GM13977 (cell line): ENCODE measurements around the gene C20orf141.

ENCODE experiments used
- DNase-seq: peaks from one replicate; pipeline ENCODE4 v3.0.0; 2012; ENCODE audit warnings: low spot score
- in situ Hi-C: fragments of 300-500 bp; cut with MboI; formaldehyde crosslinking; loops from one replicate; pipeline ENCODE4 v1.12.0; 2022; ENCODE audit warnings: low sequenced_read_pairs, low pct_unique_long_range_greater_than_20kb, mixed read lengths, inconsistent platforms; ENCODE audit not compliant: unreplicated experiment
- TF ChIP-seq, protein P1 (sequence below): IDR thresholded peaks from 2 replicates; pipeline ENCODE4 v1.5.1; 2012; ENCODE audit warnings: mild to moderate bottlenecking, control low read depth; ENCODE audit not compliant: insufficient read depth; ENCODE audit errors: extremely low read depth, missing control alignments

The C20orf141 gene

DNA sequence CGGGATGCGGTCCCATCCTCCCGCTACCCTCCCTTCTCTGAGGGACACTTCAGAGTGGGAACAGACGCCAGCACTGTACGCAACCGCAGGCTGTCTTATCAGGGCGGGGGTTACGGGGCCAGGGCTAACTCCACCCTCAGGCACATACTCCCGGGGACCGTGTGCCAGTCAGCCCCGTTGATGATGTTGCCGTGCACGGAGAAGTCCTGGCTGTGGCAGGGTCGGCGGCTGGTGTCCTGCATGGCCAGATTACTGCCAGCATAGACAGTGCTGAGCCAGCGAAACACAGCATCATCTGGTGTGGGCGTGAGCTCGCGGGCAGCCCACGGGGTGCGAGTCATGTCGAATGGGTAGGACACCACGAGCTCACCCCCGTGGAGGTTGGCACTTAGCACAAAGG is 19.3 kb upstream of the C20orf141 start:
- DNase-seq = peak; percentile 13
- TF ChIP-seq, protein P1, sequence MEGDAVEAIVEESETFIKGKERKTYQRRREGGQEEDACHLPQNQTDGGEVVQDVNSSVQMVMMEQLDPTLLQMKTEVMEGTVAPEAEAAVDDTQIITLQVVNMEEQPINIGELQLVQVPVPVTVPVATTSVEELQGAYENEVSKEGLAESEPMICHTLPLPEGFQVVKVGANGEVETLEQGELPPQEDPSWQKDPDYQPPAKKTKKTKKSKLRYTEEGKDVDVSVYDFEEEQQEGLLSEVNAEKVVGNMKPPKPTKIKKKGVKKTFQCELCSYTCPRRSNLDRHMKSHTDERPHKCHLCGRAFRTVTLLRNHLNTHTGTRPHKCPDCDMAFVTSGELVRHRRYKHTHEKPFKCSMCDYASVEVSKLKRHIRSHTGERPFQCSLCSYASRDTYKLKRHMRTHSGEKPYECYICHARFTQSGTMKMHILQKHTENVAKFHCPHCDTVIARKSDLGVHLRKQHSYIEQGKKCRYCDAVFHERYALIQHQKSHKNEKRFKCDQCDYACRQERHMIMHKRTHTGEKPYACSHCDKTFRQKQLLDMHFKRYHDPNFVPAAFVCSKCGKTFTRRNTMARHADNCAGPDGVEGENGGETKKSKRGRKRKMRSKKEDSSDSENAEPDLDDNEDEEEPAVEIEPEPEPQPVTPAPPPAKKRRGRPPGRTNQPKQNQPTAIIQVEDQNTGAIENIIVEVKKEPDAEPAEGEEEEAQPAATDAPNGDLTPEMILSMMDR = no peak
- in situ Hi-C loops = no loop called here

DNA sequence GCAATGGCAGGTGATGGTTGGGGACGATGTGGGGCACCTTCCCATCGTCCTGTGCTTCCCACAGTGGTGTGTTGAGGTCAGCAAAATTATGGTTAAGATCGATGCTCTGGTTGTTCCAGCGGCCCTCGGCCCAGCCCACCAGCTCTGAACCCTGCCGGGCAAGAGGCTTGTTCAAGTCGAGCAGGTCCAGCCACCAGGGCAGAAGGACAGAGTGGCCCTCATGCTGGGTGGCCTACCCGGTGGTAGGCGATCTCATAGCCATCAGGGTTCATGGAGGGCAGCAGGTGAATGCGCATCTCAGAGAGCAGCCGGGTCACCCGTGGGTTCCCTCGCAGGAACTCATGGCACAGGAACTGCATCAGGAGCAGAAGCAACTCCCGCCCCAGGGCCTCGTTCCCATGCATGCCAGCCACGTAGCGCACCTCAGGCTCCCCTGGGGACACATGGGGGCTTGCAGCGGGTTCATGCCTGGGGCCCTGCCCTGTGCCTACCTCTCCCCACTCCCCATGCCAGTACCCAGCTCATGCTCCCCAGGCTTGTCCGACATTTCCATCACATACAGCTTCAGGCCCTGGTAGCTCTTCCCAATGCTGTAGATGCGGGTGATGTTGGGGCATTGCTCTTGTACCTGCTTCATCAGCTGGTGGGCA is 18.7 kb upstream of the C20orf141 start:
- peak; percentile 12 for DNase-seq
- in situ Hi-C loops = no loop called here
- TF ChIP-seq, protein P1 = no peak

DNA sequence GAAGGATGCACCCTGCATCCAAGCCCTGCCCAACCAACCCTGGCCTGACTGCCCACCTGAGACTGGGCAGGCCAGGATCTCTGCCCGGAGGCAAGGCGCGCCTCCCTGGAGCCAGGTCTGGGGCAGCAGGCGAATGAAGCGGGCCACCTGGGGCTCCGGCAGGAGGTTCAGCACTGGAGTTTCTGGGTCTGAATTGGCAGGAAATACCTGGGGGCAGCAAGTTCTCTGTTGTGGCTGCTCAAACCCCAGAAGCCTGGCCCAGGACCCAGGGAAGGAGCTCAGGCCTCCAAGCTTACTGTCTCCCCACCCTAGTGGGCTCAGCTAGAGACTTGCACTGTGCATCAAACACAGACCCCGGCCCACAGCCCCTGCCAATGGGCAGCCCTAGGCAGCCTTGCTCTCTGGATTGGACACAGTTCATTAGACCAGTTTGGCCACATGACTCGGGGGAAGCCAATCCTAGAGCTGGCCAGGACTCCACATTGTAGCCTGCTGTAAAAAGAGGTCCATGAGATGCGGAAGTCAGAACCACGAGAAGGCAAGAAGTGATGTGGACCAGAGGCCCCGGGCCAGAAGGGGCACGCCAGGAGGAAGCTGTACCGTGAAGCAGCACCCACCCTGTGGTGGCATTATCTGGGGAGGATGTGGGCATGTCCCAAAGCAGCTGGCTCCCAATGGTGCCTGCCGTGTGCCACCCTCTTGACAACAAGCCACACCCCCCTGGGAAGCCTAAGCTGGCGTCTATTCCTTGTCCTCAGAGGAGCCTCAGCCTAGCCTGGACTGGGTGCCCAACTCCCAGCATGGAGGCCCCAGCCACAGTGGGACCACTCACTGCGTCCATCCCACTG is 17.4 kb upstream of the C20orf141 start:
- DNase-seq = peak; percentile 19
- TF ChIP-seq, protein P1 = no peak
- in situ Hi-C loops = no loop called here

DNA sequence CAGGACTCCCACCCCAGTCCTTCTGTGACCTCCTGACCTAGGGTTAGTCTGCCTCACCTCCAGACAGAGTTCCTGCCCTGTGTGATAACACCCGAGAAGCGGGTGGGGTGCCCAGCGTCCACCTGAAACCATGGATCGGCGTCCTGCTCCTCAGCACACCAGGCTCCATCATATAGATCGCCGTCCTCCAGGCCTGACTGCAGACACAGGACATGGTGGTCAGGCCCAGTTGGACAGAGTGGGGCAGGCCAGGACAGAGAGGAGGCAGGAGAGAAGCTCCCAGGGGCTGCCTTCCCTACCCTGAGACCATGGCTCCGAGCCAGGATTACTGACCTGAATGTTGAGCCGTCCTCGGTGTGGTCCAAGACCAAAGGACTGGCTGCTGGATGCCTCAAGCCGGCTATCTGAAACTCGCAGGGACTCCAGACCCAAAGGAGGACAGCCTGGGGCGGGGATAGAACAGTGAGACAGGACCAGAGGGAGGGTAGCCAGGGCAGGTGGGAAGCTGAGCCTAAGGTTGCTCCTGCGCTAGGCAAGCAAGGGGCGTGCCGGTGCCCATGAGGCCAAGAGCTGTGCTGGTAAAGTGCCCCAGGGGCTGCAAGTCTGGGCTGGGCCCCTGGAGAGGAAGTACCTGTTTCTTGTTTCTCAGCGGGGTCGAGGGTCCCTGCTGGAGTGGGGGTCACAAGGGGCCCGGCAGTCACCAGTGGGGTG is 16.5 kb upstream of the C20orf141 start:
- DNase-seq = peak; percentile 21
- in situ Hi-C loops = no loop called here
- TF ChIP-seq, protein P1 = no peak

DNA sequence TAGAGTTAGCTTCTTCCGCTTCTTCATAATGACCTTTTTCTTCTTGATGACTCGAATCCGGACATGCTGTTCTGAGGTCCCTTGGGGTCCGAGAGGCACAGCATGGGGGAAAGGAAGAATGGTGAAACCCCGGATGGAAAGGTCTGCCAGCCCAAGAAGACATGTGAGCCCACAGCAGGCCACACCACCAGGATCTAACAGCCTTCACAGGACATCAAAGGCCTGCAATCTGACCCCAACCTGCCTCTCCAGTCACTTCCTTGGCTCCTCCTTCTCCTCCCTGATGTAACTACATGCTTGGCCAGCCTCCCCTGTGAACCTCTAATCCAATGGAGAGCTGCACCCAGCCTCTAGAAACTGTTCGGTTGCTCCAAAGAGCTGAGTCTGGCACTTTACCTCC is 16.0 kb upstream of the C20orf141 start:
- TF ChIP-seq, protein P1 = no peak
- in situ Hi-C loops = no loop called here
- DNase-seq = peak; percentile 46

DNA sequence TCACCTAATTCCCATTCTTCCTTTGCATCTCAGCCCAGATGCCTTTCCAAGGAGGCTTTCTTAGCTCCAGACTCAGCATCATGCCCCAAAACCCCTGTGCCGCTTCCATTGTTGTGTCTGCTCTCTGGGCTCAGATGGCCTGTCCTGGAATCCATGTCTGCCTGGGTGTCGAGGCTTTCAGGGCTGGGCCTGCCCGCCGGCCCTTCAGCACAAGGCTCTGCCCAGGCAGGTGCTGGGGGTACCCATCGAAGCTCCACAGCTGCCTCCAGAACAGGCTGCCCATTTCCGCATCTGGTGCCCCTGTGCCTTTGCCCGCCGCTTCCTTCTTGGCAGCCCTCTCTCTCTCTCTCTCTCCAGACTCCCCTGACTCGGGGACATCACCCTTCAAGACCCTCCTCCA is 15.5 kb upstream of the C20orf141 start:
- in situ Hi-C loops = no loop called here
- TF ChIP-seq, protein P1 = no peak
- DNase-seq = peak; percentile 45
